GM19023 (cell line): ENCODE measurements around the gene SOX8.
"Not testable (repeated sequence)": the region's sequence is repeated elsewhere in the genome, so short reads cannot be mapped to it uniquely, and the experiment has no call there.

Experiments used
- ATAC-seq: cut with Tn5 transposase; IDR thresholded peaks from one replicate; pipeline ENCODE4 v1.9.1; 2021; ENCODE audit warnings: mild to moderate bottlenecking, moderate library complexity; ENCODE audit not compliant: unreplicated experiment

Gene SOX8

GRCh38 chr16:953818-954217, 27.8 kb upstream of the SOX8 start:
- ATAC-seq: not testable (repeated sequence)

DNA sequence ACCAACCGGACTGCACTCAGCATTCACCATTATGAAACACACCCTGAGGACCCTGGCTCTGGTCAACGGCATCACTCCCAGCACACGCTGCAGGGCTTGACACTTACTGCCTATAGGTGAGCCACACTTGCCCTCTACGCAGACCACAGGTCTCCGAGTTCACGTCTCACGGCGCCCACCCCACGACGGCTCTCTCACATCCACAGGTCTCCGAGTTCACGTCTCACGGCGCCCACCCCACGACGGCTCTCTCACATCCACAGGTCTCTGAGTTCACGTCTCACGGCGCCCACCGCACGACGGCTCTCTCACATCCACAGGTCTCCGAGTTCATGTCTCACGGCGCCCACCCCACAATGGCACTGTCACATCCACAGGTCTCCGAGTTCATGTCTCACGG, 25.8 kb upstream of the SOX8 start:
- ATAC-seq: not testable (repeated sequence)

DNA sequence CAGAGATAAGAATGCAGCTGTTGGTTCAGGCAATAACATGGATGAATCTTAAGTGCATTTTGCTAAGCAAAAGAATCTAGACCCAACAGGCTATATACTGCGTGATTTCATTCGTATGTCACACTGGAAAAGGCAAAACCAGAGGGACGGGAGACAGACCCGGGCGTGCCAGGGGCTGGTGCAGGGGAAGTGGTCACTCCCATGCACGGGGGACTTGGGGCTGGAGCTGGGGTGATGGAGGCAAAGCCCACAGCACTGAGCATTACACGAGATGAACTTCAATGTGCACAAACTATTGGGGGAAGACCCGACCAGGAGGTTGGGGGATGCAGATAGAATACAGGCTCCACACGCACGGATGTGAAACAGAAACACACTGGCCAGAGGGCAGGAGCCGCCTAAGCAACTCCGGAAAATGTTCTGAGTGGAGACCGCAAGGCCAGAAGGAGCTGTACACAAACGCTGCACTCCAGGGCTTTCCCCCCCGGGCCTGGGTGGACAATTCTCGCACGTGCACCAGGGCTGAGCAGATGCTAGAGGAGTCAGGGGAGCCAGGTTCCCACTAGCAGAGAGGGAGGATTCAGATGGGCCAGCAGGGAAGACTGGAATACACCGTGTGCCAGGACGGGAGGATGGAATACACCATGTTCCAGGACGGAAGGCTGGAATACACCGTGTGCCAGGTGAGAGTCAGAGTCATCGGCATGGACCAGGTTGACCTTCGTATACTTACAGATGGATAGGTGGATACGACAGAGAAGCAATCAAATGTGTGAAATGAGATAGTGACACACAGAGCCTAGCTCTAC, 22.1 kb upstream of the SOX8 start:
- no peak for ATAC-seq

- ATAC-seq: no peak
Observed at GRCh38 chr16:962366-962765, 19.2 kb upstream of the SOX8 start.

DNA sequence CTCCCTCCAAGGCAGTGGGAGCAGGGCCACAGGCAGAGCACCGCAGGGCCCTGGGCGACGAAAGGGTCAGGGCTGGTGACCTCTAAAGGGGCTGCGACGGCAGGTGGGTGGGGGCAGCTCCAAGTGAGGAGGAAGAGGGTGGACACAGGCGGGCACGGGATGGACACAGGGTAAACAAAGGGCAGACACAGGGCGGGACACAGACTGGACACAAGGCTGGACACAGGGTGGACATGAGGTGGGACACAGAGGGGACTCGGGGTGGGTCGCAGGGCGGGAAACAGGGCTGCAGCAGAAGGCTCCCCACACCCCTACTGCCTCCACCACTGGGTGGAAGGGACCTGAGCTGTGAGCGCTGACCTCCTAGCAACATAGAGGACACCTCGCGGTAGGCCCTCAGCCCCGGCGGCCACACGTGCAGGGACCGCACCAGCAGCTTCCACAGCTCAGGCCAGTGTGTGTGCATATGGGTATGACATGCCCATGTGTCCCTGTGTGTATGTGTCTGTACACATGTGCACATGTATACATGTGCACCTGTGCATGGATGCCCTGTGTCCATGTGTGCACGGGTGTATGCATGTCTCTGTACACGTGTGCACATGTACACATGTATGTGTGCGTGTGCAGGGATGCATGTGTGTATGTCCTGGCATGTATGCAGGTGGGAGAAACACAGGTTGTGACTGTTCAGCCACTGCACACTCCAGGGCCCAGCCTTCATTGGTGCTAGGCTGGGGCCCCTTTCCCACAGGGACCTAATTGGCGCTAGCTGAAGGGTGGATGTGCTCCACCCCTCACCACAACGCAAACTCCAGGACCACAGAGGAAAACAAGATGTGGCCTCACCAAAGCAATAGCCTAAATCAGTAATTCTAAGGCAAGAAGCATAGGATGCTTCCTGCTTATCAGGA, 18.4 kb upstream of the SOX8 start:
- ATAC-seq: no peak

GRCh38 chr16:963913-964312, 17.7 kb upstream of the SOX8 start:
- no peak for ATAC-seq

GRCh38 chr16:964356-965035, 17.1 kb upstream of the SOX8 start:
- no peak for ATAC-seq

DNA sequence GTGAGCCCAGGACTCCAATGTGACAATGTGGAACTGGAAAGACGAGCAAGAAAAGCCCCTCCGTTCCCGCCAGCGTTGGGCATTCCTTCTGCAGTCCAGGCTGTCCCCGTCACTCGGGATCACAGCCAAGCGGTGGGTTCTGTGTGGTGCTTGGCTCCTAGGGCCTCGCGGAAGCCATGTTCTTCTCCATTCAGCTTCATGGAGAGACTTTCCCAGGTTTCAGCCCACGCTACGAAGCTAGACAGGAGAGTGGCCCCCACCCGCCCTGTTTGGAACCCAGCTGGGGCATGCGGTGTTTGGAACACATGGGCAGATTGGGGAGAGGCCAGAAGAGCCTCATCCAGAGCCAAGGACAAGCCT, 16.6 kb upstream of the SOX8 start:
- ATAC-seq: no peak

- no peak for ATAC-seq
Observed at GRCh38 chr16:965487-965886, 16.1 kb upstream of the SOX8 start.

DNA sequence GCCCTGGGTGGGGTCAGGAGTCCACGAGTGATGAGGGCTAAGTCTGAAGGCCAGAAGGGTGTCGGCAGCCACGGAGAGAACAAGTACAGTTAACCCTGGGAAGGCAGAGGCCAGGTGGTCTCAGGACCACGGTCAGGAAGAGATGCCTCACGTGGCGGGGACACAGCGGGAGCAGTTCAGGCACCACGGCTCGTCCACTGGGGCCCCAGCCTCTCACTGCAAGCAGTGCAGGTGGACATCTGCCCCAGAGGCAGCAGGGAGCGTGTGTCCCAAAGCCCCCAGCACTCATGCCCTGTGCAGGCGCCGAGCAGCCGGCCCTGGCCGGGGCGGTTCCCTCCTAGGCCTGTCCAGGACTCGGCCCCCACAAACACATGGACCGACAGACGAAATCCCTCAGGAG, 15.5 kb upstream of the SOX8 start:
- no peak for ATAC-seq

DNA sequence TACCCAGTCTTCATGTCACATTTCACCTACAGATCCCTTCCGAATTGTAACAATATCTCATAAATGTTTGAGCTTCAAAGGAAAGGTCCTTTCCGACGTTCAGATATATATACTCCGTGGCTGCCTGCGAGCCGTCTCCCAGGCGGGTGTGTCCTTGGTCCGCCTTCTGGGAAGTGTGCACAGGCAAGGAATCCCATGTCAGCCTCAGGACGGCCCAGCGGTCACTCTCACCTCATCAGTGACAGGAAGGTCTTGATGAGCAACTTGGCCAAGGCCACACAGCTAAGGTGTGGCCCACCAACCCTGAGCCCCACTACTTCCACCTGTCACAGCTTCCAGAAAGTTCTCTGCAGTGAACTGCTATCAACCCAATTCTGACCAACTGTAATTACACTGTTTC, 15.1 kb upstream of the SOX8 start:
- ATAC-seq: no peak

DNA sequence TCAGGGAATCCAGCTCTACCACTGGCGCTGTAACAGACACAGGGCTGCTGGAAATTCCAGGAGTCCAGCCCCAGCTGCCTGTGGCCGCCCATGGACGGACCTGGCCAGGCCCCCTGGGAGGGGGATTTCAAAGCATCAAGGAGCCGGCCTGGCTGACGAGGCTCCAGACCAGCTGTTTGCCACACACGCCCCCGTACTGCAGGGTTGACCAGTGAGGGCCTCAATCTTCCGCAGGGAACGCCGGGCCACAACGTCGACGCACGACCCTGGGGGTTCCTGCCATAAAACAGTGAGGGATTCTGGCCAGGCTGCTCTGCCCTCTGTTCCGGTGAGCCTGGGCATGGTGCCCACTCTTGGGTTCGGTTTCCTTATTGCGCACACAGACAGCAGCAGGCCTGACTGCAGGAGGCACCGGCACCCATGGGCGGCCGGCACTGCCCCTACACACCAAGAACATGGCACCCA, 14.5 kb upstream of the SOX8 start:
- no peak for ATAC-seq

DNA sequence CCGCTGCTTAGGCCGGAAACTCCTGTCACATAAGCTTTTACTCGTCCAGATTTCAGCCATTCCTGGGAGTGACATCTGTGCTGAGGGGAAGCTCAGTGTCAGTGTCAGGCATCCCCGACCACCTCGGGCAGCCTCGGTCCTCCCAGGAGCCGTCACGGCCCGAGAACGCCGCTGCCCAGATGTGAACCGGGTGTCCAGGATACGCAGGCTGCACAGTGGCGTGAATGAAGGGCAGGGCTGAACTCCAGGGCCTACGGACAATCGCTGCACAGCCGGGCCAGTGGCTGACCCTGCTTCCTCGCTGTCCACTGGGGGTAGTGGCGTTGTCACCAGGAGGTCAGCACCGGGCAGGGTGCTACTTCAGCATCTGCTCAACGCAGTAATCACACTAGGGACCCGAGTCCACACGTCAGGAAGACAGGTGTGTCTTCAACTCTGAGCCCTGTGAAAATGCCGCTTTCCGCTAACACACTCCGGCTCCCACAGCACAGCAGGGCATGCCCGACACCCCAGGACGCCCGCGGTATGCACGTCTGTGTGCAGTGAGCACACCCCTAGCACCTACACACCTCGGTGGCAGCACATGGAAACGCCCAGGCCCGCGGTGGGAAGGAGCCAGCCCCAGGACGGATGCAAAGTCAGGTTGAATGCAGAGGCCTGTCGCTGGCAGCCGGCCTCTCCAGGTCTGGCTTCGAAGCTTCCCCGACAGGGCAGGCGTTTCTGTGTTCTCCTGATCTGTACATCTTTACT, 13.8 kb upstream of the SOX8 start:
- ATAC-seq: no peak

- ATAC-seq: no peak
Observed at GRCh38 chr16:968620-969019, 12.9 kb upstream of the SOX8 start.

- ATAC-seq: peak; percentile 11
Observed at GRCh38 chr16:969508-970385, 11.8 kb upstream of the SOX8 start.

DNA sequence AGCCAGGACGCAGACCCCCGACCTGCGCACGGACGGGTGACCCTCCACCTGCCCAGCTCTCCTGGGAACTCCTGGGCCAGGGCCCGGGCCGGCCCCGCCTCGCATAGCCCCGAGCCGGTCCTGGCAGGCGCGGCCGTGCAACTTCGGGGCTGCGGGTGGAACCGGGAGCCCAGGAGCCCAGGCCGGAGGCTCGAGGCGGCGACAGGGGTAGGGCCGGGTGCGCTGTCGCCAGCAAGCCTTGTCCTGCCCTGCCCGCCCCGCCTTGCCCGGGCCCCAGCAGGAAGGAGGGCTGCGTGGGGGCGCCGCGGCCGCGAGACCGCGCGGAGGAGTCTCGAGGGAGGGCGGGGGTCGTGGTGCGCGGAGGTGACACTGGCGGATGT, 11.2 kb upstream of the SOX8 start:
- ATAC-seq: no peak

DNA sequence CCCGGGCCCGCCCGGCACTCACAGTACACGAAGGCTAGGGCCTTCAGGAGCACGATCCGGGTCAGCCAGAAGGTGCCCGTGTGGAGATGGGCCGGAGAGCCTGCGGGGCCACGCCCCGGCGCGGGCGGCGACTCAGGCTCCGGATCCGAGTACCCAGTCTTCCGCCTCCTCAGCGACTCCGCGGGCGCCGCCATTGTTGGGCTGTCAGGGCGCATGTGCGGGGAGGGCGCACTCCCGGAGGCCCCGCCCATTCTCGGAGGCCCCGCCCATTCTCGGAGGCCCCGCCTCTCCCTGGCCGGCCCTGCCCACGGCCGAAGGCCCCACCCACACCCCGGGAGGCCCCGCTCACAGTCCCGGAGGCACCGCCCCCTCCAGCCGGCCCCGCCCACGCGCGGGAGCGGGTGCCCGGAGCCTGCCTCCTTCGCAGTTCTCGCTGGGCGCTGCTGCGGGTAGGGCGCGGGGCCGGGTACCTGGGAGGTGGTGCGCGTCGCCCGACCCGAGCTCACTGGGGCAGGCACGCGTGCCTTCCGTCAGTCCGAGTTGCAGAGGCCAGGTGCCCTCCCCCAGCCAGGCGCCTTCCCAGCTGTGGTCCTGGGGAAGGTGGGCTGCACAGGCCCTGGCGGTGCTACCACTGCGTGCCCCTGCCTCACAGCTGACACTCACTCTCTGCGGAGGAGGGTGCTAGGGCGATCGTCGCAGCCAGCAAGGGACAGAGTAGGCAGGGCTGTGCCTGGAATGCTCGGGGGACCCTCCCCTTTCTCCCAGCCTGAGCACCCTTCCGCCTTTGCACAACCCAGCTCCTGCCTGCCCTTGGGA, 10.6 kb upstream of the SOX8 start, which contains the start of gene LMF1:
Gene LMF1 (minus strand): TSS at position 219 of the 816 bp plus-strand sequence. CDS start 4 bp downstream, at position 215.
- peak; percentile 75 for ATAC-seq

GRCh38 chr16:971582-971905, 10.0 kb upstream of the SOX8 start:
- no peak for ATAC-seq

DNA sequence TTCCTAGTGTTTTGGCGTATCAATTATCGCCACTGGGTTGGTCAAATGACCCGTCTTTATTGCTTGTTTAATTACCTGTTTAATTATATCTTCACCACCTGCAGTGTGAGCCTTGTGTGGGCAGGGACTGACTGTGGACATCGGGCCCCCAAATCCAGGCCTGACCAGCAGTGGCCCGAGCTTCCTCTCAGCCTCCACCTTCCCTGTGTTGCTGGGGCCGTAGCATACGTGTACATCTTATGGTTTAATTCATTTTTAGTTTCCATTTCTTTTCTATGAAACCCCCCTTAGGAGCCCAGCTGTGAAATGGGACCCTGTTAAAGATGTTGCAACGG, 9.6 kb upstream of the SOX8 start:
- ATAC-seq: no peak
